HepG2 (cell line): Measurements from ENCODE around the gene RAD23A. TPM values are rescaled to one million over a fixed set of nuclear protein-coding genes. Genes with fewer than 3 reads are reported as not detected.
A peak's percentile ranks its signal among the peaks of the same experiment; 100 is the strongest.

ENCODE experiments used
- ATAC-seq: fragments of 200-7000 bp; cut with Tn5 transposase; 3 replicates; pipeline ENCODE4 v1.9.1; 2020; ENCODE audit warnings: mild to moderate bottlenecking, moderate library complexity
- BruUV-seq: library from RNA; stranded (reverse); fragments of 400-500 nt; replicated peaks from 2 replicates; lab custom pipeline; 2021; lab: Mats Ljungman, UMichigan
- CTCF ChIA-PET: fragments of 300-600 bp; formaldehyde crosslinking; extraction: SDS; loops from one replicate; lab custom pipeline; 2021; ENCODE audit warnings: low total read pairs, inconsistent platforms, low intra/inter-chr PET ratio; lab: Yijun Ruan, JAX
- POLR2A ChIA-PET: fragments of 350-600 bp; sonication (Branson Sonifier 250); formaldehyde crosslinking; loops from one replicate; lab custom pipeline; 2020; ENCODE audit warnings: antibody characterized with exemption, inconsistent platforms; lab: Yijun Ruan, JAX
- DNase-seq: peaks from one replicate; pipeline ENCODE4 v3.0.0-alpha.2; 2015; ENCODE audit warnings: low spot score
- FAIRE-seq: peaks from 3 replicates; lab custom pipeline; 2011; peaks lifted over from hg19 to GRCh38; lab: Jason Lieb, UNC
- H2AFZ ChIP-seq: one replicate; pipeline ENCODE4 v1.6.1; 2011; ENCODE audit warnings: low read length, inconsistent platforms
- H3K27ac ChIP-seq: fragments of 300-600 bp; 3 replicates; pipeline ENCODE4 v1.8.0; 2011; ENCODE audit warnings: mixed run types, mild to moderate bottlenecking, mixed read lengths, low read length, inconsistent platforms; ENCODE audit not compliant: insufficient read depth; ENCODE audit errors: extremely low read length
- H3K27me3 ChIP-seq, 2 experiments: fragments of 200-600 bp in 1 of 2; 2 replicates in 1 of 2; 3 replicates in 1 of 2; pipeline versions ENCODE4 v1.6.0 to v1.8.0; 2011; ENCODE audit warnings: low read length in 2 of 2, mild to moderate bottlenecking in 2 of 2, moderate library complexity in 2 of 2, inconsistent platforms in 1 of 2; ENCODE audit not compliant: insufficient read depth in 2 of 2, control insufficient read depth in 1 of 2
- H3K36me3 ChIP-seq, 2 experiments: fragments of 200-600 bp in 1 of 2; replicated peaks in 1 of 2; 2 replicates in 1 of 2; 3 replicates in 1 of 2; pipeline versions ENCODE4 v1.5.1 to v1.8.0; 2011; ENCODE audit warnings: low read length in 2 of 2, inconsistent platforms in 1 of 2; ENCODE audit not compliant: insufficient read depth in 2 of 2, control insufficient read depth in 1 of 2
- H3K4me1 ChIP-seq: 2 replicates; pipeline ENCODE4 v1.5.1; 2012; ENCODE audit warnings: low read length, inconsistent platforms; ENCODE audit not compliant: insufficient read depth
- H3K4me2 ChIP-seq: 2 replicates; pipeline ENCODE4 v1.6.0; 2011; ENCODE audit warnings: low read depth, low read length, inconsistent platforms
- H3K4me3 ChIP-seq, 3 experiments: fragments of 200-600 bp in 1 of 3; sonication (generic), shearing (Covaris generic) in 1 of 3; replicated peaks in 1 of 3; 2 replicates each; pipeline ENCODE4 v1.5.1; 2011 to 2016; ENCODE audit warnings: low read length in 3 of 3, inconsistent platforms in 2 of 3, low read depth in 2 of 3, mild to moderate bottlenecking in 2 of 3, control low read depth in 1 of 3, mixed read lengths in 1 of 3; ENCODE audit not compliant: insufficient read depth in 1 of 3
- H3K79me2 ChIP-seq: one replicate; pipeline ENCODE4 v1.6.1; 2011; ENCODE audit warnings: low read length, inconsistent platforms; ENCODE audit not compliant: insufficient read depth
- H3K9ac ChIP-seq: 2 replicates; pipeline ENCODE4 v1.6.0; 2011; ENCODE audit warnings: mild to moderate bottlenecking, low read depth, low read length, inconsistent platforms; ENCODE audit not compliant: insufficient read depth
- H3K9me3 ChIP-seq: 2 replicates; pipeline ENCODE4 v1.5.1; 2012; ENCODE audit warnings: mild to moderate bottlenecking, low read length
- H4K20me1 ChIP-seq: 2 replicates; pipeline ENCODE4 v1.6.0; 2011; ENCODE audit warnings: inconsistent platforms, mild to moderate bottlenecking, low read length, moderate library complexity; ENCODE audit not compliant: insufficient read depth
- CEBPG ChIP-seq: IDR thresholded peaks from 2 replicates; pipeline ENCODE4 v1.6.1; 2016
- CHD4 ChIP-seq: fragments of 200-600 bp; sonication (generic); IDR thresholded peaks from 2 replicates; pipeline ENCODE4 v1.7.0; 2017; ENCODE audit warnings: mild to moderate bottlenecking, low read length, borderline replicate concordance
- MEIS1 ChIP-seq: sonication (generic); formaldehyde crosslinking; IDR thresholded peaks from 2 replicates; pipeline ENCODE4 v1.9.0; 2021; ENCODE audit warnings: mild to moderate bottlenecking, missing genetic modification reagents, moderate library complexity, borderline replicate concordance
- MNT ChIP-seq: fragments of 450-650 bp; IDR thresholded peaks from 2 replicates; pipeline ENCODE4 v1.6.1; 2016
- NFYC ChIP-seq: IDR thresholded peaks from 2 replicates; pipeline ENCODE4 v1.6.1; 2016; ENCODE audit warnings: missing genetic modification reagents, missing compliant biosample characterization
- NRL ChIP-seq: sonication (generic); formaldehyde crosslinking; IDR thresholded peaks from 2 replicates; pipeline ENCODE4 v1.5.0; 2020; ENCODE audit warnings: missing genetic modification reagents, mild to moderate bottlenecking, moderate library complexity, borderline replicate concordance
- PITX1 ChIP-seq: sonication (generic); formaldehyde crosslinking; IDR thresholded peaks from 2 replicates; pipeline ENCODE4 v1.5.1; 2020; ENCODE audit warnings: mild to moderate bottlenecking, missing genetic modification reagents
- ZBTB40 ChIP-seq, 2 experiments: fragments of 450-650 bp in 1 of 2; sonication (generic) in 1 of 2; formaldehyde crosslinking in 1 of 2; IDR thresholded peaks; 2 replicates each; pipeline versions ENCODE4 v1.6.1 to v1.8.0; 2016 to 2022; ENCODE audit warnings: antibody characterized with exemption in 1 of 2, mild to moderate bottlenecking in 1 of 2, missing genetic modification reagents in 1 of 2
- ZNF17 ChIP-seq: sonication (generic); formaldehyde crosslinking; IDR thresholded peaks from 2 replicates; pipeline ENCODE4 v1.5.0; 2020; ENCODE audit warnings: mild to moderate bottlenecking, missing genetic modification reagents
- ZNF775 ChIP-seq: sonication (generic); formaldehyde crosslinking; IDR thresholded peaks from 2 replicates; pipeline ENCODE4 v1.4.0; 2020; ENCODE audit warnings: missing genetic modification reagents, mild to moderate bottlenecking, moderate library complexity, borderline replicate concordance
- ZZZ3 ChIP-seq: sonication (generic); formaldehyde crosslinking; IDR thresholded peaks from 2 replicates; pipeline ENCODE4 v1.4.0; 2020; ENCODE audit warnings: missing genetic modification reagents, mild to moderate bottlenecking, borderline replicate concordance
- WGBS: methylation state at CpG from one replicate; pipeline ENCODE4 v1.1.6; 2017; ENCODE audit warnings: low lambda C conversion rate; 5-methylcytosine and 5-hydroxymethylcytosine counted together
- in situ Hi-C: cut with HindIII; loops from 2 replicates; pipeline ENCODE4 v1.10.0; 2017; ENCODE audit warnings: low pct_unique_long_range_greater_than_20kb; ENCODE audit not compliant: extremely low pct_ligation_motif_present
- intact Hi-C: fragments of 100-400 bp; cut with micrococcal nuclease; formaldehyde crosslinking; loops from one replicate; pipeline ENCODE4 v1.10.0; 2022; ENCODE audit not compliant: unreplicated experiment
- polyA plus RNA-seq, 8 experiments: library from polyadenylated mRNA; depleted of rRNA in 3 of 8; stranded (reverse) in 7 of 8; unstranded in 1 of 8; fragments of >200 nt; fragmentation: Illumina TruSeq in 4 of 8; extraction: Trizol in 4 of 8; gene quantifications; 2 replicates each; pipeline versions ENCODE4 v1.2.1 to v1.2.3, GENCODE V29; 2011 to 2016; ENCODE audit warnings: low read depth in 4 of 8, missing spikeins in 1 of 8, mixed read lengths in 1 of 8; ENCODE audit not compliant: insufficient read depth in 1 of 8
- total RNA-seq, 5 experiments: library from RNA; depleted of rRNA; stranded (reverse); fragments of >200 nt; fragmentation: Illumina TruSeq; extraction: Trizol; gene quantifications; 2 replicates each; pipeline ENCODE4 v1.2.3, GENCODE V29; 2016; ENCODE audit warnings: low read depth in 1 of 5

Gene RAD23A
- total and polyA plus RNA-seq, 2 of the 13 experiments (the other 11 are each of a cell fraction or from before 2014, with no cell fraction given) = 42.5 to 54.2 TPM

DNA sequence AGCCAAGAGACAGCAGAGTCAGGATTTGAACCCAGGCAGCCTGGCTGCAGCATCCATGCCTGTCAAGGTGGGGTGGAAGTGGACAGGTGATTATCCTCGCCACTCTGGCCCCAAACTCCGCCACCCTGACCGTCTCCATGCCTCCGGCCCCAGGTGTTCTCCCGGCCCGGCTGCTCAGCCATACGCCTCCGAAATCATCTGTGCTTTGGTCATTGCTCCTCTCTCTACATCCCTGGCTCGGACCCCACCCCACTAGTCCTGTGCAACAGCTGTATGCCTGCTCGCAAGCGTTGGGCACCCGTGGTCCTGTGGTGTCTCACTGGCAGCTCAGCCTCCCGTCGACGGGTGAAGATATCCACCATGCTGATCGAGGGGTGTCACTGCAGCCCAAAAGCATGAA lies 27.6 kb downstream of the RAD23A start:
- H3K9me3 ChIP-seq = no peaks in the 10 kb centered on the region
- H3K36me3 ChIP-seq = no peaks in the 10 kb centered on the region
- 76% methylated on average over 16 of the region's 16 CpGs for WGBS
- no peak for ATAC-seq
- POLR2A ChIA-PET = interaction anchor here (0.7 to 1.0 kb wide), 3 partner anchors 8 to 81 kb away, joined by 3 read pairs; partner anchors contain the start of gene GADD45GIP1
- no peaks in the 10 kb centered on the region for H3K79me2 ChIP-seq
- peaks cover 37% of the 10 kb centered on the region for H3K4me1 ChIP-seq
- no peaks in the 10 kb centered on the region for H4K20me1 ChIP-seq
- H3K27me3 ChIP-seq = no peaks in the 10 kb centered on the region
- H3K4me3 ChIP-seq = no peak overlapping the region
- H3K4me2 ChIP-seq = peak overlapping the region; percentile 57; the same call in 1 of the 2 replicates
- H2AFZ ChIP-seq = no peak overlapping the region
- intact Hi-C loops (no loop called here), in situ Hi-C loops (loop anchor here (10.0 kb wide), 1 partner anchor 292 kb away; no protein-coding TSS in a partner anchor)
- FAIRE-seq = no peak
- H3K9ac ChIP-seq = no peak overlapping the region
- CTCF ChIA-PET = no interaction called here
- no peak for DNase-seq
- H3K27ac ChIP-seq = no peak overlapping the region
- no peak for TF ChIP-seq CHD4
- no peak for TF ChIP-seq ZNF17
- TF ChIP-seq ZBTB40 (IDR thresholded peaks at IDR 0.05) = no peak
- TF ChIP-seq ZBTB40 (CRISPR knock-in tag; IDR thresholded peaks at IDR 0.05) = peak; percentile 17; the same call in 1 of the 2 replicates
- TF ChIP-seq MEIS1 = 0 out of 2 replicates have a peak, but pooled peaks have one; percentile 14
- no peak for TF ChIP-seq ZNF775
- no peak for TF ChIP-seq PITX1 (CRISPR knock-in tag)
- TF ChIP-seq NFYC (CRISPR knock-in tag) = no peak
- no peak for TF ChIP-seq ZZZ3 (CRISPR knock-in tag)
- no peak for TF ChIP-seq MNT
- TF ChIP-seq NRL = 0 out of 2 replicates have a peak, but pooled peaks have one; percentile 16
- no peak for TF ChIP-seq CEBPG
- no TSS peak for BruUV-seq
